Prostate gland (tissue), 2 donors: Measurements from ENCODE around the gene HOXD4. TPM values are rescaled to one million over a fixed set of nuclear protein-coding genes. Genes with fewer than 3 reads are reported as not detected.

Experiments used
- DNase-seq: peaks from one replicate; pipeline ENCODE4 v3.0.0-alpha.2; 2019; ENCODE audit warnings: low spot score
- H3K27ac ChIP-seq, 2 donors: fragments of 200-600 bp; sonication (generic); 2 replicates each; pipeline ENCODE4 v1.5.1; 2017 to 2019
- H3K27me3 ChIP-seq: fragments of 200-600 bp; sonication (generic); replicated peaks from 2 replicates; pipeline ENCODE4 v1.5.1; 2019; ENCODE audit not compliant: insufficient read depth
- H3K36me3 ChIP-seq, 2 donors: fragments of 200-600 bp; sonication (generic); 1 replicate in 1 of 2; 2 replicates in 1 of 2; pipeline versions ENCODE4 v1.5.1 to v1.8.1; 2017 to 2019
- H3K4me1 ChIP-seq: fragments of 200-600 bp; sonication (generic); replicated peaks from 2 replicates; pipeline ENCODE4 v1.5.1; 2019
- H3K4me3 ChIP-seq, 2 donors: fragments of 200-600 bp; sonication (generic); 2 replicates each; pipeline ENCODE4 v1.5.1; 2017 to 2019
- H3K9me3 ChIP-seq: fragments of 200-600 bp; sonication (generic); 2 replicates; pipeline ENCODE4 v1.5.1; 2017
- POLR2A ChIP-seq: fragments of 450-650 bp; IDR thresholded peaks from one replicate; pipeline ENCODE4 v1.6.1; 2016; ENCODE audit warnings: antibody characterized with exemption, mild to moderate bottlenecking
- POLR2AphosphoS5 ChIP-seq: sonication (generic); formaldehyde crosslinking; IDR thresholded peaks from one replicate; pipeline ENCODE4 v1.6.1; 2017; ENCODE audit warnings: antibody characterized with exemption
- WGBS: methylation state at CpG from one replicate; pipeline ENCODE4 v1.1.5; 2018; 5-methylcytosine and 5-hydroxymethylcytosine counted together
- intact Hi-C: fragments of 100-400 bp; cut with DNase I; formaldehyde crosslinking; loops from one replicate; pipeline ENCODE4 v1.14.2; 2022
- total RNA-seq, 2 donors: library from RNA; depleted of rRNA; stranded (reverse); fragments of >200 nt; gene quantifications; one replicate each; pipeline ENCODE4 v1.1.0, GENCODE V29; 2016
- TF ChIP-seq, protein P1 (sequence below), 4 experiments: fragments of 200-600 bp in 2 of 4; fragments of 450-650 bp in 2 of 4; sonication (generic) in 2 of 4; IDR thresholded peaks; 1 replicate in 3 of 4; 2 replicates in 1 of 4; pipeline ENCODE4 v1.5.1; 2016 to 2019; ENCODE audit warnings: antibody characterized with exemption in 4 of 4, mild to moderate bottlenecking in 2 of 4, moderate library complexity in 2 of 4

The HOXD4 gene
- total RNA-seq, 2 donors from 2014 or later, result 1.2 to 6.7 TPM

DNA sequence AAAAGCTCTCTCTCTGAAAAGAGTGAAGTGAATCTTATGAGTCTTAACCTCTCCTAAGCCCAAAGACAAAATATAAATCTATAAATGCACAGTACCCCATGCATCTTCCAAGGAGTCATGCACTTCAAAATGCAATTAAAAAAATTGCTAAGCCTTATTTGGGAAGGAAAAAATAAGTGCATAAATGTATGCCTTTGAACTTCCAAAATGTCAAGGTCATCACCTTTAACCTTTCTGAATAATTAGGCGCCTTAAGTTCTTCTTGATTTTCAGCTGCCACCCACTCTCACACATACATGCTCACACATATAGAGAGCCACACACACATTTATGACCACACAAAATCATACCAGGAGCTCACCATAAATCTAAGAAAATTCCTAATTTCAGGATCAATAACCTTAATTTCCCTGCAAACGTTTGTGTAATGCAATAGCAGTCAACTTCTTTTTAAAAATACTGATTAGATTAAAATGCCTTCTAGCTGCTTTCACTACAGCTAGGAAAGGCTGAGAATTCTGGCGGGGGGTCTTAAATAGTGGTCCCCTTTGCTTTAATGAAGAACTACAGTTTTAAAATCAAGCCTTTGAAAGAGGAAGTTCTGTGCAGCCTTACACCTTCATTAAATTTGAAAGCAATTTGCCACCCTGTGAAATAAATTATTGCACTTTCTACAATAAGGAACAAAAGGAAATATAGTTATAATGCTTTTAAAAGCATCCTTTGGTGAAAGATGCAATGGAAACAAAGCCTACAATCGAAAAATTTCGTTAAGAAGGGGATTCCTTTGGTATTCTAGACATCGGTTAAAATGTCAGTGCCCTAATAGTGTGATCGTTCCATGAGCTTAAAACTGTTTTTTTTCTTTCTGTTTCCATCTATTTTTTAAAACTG lies 40.7 kb upstream of the HOXD4 start:
- H3K27me3 ChIP-seq, result peaks cover 17% of the 10 kb centered on the region

DNA sequence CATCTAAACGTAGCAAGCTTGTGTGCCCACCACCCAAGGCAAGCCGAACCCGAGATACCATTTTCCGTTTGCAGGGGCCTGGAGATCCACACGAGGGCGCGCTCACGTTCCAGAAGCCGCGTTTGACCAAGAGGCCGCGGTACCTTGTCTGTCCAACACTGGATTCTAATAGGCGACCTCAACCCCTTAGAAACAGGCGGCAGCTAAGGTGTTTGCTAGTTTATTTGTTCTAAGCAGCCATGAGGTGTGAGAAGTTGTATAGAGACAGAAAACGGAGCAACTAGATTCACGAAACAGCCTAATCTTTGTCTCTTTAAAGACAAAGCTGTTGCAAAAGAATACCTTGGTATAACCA lies 40.1 kb upstream of the HOXD4 start:
- Histone ChIP-seq H3K4me3 (no peak overlapping the region), H3K27me3 (peaks cover 15% of the 10 kb centered on the region), H3K36me3 (no peaks in the 10 kb centered on the region), H3K9me3 (no peaks in the 10 kb centered on the region), H3K4me1 (no peaks in the 10 kb centered on the region), H3K27ac (peak overlapping the region in 1 of 2 donors; percentile 4)
- WGBS, result 16% methylated on average over 16 of the region's 16 CpGs
- intact Hi-C loops, result no loop called here
- TF ChIP-seq POLR2A (no peak), POLR2AphosphoS5 (peak; percentile 40)
- TF ChIP-seq, protein P1, sequence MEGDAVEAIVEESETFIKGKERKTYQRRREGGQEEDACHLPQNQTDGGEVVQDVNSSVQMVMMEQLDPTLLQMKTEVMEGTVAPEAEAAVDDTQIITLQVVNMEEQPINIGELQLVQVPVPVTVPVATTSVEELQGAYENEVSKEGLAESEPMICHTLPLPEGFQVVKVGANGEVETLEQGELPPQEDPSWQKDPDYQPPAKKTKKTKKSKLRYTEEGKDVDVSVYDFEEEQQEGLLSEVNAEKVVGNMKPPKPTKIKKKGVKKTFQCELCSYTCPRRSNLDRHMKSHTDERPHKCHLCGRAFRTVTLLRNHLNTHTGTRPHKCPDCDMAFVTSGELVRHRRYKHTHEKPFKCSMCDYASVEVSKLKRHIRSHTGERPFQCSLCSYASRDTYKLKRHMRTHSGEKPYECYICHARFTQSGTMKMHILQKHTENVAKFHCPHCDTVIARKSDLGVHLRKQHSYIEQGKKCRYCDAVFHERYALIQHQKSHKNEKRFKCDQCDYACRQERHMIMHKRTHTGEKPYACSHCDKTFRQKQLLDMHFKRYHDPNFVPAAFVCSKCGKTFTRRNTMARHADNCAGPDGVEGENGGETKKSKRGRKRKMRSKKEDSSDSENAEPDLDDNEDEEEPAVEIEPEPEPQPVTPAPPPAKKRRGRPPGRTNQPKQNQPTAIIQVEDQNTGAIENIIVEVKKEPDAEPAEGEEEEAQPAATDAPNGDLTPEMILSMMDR (IDR thresholded peaks at IDR 0.05), result peak in 3 of 4 experiments; percentile 39 to 52 (median 50)
- DNase-seq, result no peak

More for the DNA sequence above, 40.7 kb upstream of the HOXD4 start:
- intact Hi-C loops, result no loop called here
- no peaks in the 10 kb centered on the region for H3K36me3 ChIP-seq
- H3K27ac ChIP-seq, result no peak overlapping the region
- no peaks in the 10 kb centered on the region for H3K9me3 ChIP-seq
- TF ChIP-seq POLR2A (no peak), POLR2AphosphoS5 (no peak)
- TF ChIP-seq, protein P1 (IDR thresholded peaks at IDR 0.05), result no peak
- no peak for DNase-seq
- 31% methylated on average over 7 of the region's 7 CpGs for WGBS
- no peak overlapping the region for H3K4me3 ChIP-seq
- no peaks in the 10 kb centered on the region for H3K4me1 ChIP-seq

DNA sequence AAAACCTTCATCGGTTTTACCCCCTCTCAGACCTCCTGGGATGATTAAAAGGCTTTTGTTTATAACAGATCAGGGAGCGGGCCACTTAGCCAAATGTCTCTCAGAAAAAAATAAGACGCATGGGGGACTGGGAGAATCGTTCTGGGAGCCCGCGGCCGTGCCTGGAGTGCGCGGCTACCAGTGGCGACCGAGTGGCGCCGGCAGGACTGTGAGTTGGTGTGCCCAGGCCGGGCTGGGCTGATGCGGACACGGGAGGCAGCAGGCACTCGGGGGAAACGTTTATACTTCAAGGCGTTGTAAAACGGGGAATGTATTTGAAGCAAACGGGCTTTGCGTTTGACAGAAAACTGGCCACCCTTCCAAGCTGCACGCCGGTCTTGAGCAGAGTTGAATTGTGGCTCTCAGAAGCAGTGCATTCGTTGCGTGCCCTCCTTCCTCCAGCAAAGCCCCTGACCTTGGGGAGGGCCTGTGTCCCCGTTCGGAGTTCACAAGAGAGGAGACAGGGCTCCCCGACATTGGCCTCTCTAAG lies 39.4 kb upstream of the HOXD4 start:
- no peak for TF ChIP-seq POLR2AphosphoS5
- TF ChIP-seq, protein P1 (IDR thresholded peaks at IDR 0.05), result no peak
- TF ChIP-seq POLR2A, result no peak
- no peak for DNase-seq
- Histone ChIP-seq H3K4me3 (peak overlapping the region; percentile 1 to 8), H3K27me3 (peaks cover 12% of the 10 kb centered on the region), H3K9me3 (no peaks in the 10 kb centered on the region), H3K36me3 (no peaks in the 10 kb centered on the region), H3K4me1 (no peaks in the 10 kb centered on the region), H3K27ac (peak overlapping the region in 1 of 2 donors; percentile 6)
- intact Hi-C loops, result no loop called here
- 28% methylated on average over 29 of the region's 29 CpGs for WGBS

DNA sequence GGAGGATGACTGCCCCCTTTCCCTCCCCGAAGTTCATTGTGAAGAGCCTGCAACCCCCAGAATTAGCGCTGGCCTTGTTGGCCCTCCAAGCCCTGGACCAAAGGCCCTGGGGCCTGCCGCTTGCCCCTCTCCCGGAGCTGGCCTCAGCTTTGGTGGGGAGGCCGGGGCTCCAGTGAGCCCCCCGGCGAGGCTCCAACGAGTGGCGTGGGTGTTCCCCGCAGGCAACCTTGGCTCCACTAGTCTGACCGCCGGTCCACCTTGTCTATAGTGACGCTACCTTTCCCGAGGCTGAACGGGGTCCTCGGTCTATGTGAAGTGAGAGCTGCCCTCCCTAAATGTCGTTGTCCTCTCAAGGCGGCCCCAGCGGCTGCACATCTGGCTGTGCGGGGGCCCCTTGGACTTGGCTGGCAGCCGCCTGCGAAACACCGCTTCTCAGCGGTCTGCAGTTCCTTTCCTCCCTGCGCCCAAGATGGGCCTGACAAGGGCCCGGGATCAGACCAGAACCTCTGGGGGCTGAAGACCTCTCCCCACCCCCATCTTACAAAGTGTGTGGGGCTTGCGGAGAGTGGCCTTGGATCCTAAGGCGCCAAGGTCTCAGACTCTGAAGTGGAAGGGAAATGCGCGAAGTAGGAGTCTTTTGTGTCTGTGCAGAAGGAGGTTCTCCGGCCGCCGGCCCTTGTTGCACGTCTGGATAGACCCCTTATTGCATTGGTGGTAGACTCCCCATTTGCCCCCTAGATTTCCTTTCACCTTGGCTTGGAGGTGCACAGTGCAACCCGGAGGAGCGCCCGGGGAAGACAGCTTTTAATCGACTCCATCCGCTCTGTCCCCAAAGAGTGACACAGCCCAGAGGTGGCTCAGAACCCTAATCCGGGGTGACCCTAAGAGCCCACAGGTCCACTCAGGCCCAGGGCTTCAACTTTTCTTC lies 38.7 kb upstream of the HOXD4 start:
- no peaks in the 10 kb centered on the region for H3K36me3 ChIP-seq
- H3K27ac ChIP-seq, result peak overlapping the region; percentile 6 to 15
- DNase-seq, result no peak
- intact Hi-C loops, result no loop called here
- H3K27me3 ChIP-seq, result peaks cover 13% of the 10 kb centered on the region
- WGBS, result 37% methylated on average over 37 of the region's 40 CpGs
- no peaks in the 10 kb centered on the region for H3K9me3 ChIP-seq
- peak overlapping the region; percentile 1 to 8 for H3K4me3 ChIP-seq
- TF ChIP-seq POLR2A, result no peak
- no peak for TF ChIP-seq POLR2AphosphoS5
- TF ChIP-seq, protein P1 (IDR thresholded peaks at IDR 0.05), result no peak
- no peaks in the 10 kb centered on the region for H3K4me1 ChIP-seq
